NK-92 (cell line): Measurements from ENCODE around the gene ENPP1.
"Not testable (repeated sequence)": the region's sequence is repeated elsewhere in the genome, so short reads cannot be mapped to it uniquely, and the experiment has no call there.

ENCODE experiments used
- DNase-seq: peaks from one replicate; lab custom pipeline; 2025; ENCODE audit not compliant: unreplicated experiment; lab: John Stamatoyannopoulos, UW

ENPP1 gene

DNA sequence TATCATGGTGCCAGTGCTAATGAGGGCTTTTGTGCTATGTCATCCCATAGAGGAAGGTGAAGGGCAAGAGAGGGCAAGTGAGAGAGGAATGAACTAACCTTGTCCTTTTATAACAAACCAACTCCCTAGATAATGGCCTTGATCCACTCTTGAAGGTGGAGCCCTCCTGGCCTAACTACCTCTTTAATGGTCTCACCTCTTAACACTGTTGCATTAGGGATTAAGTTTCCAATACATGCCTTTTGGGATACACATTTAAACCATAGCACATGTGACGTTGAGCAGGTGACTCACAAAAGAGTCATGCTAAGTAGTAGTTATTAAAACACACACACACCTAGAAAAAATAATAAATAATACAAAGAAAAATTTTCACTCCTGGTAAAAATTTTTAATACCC is 106.4 kb downstream of the ENPP1 start:
- DNase-seq, result no peak

- no peak for DNase-seq
Measured at GRCh38 chr6:131914967-131915751, 107.3 kb downstream of the ENPP1 start.

- DNase-seq, result not testable (repeated sequence)
Measured at GRCh38 chr6:131916091-131916796, 108.4 kb downstream of the ENPP1 start.

DNA sequence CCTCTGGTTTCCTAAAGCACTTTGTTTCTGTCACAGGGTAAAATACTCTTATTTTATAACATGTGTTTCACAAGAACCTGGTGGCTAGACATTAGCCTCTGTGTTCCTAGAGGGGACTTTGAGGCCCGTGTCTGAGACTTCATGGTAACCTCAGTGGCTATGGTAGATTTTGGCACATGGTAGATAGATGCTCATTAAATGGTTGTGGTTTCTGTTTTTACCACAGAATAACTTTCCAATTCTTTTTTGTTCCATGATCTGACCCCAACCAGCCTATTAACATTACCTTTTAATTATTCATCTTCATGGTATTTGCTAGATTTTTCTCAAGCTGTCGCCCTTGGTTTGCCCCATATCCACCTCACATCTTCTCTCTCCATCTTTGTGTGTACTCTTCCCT is 109.0 kb downstream of the ENPP1 start:
- no peak for DNase-seq

GRCh38 chr6:131917318-131917717 is 109.5 kb downstream of the ENPP1 start:
- no peak for DNase-seq

DNA sequence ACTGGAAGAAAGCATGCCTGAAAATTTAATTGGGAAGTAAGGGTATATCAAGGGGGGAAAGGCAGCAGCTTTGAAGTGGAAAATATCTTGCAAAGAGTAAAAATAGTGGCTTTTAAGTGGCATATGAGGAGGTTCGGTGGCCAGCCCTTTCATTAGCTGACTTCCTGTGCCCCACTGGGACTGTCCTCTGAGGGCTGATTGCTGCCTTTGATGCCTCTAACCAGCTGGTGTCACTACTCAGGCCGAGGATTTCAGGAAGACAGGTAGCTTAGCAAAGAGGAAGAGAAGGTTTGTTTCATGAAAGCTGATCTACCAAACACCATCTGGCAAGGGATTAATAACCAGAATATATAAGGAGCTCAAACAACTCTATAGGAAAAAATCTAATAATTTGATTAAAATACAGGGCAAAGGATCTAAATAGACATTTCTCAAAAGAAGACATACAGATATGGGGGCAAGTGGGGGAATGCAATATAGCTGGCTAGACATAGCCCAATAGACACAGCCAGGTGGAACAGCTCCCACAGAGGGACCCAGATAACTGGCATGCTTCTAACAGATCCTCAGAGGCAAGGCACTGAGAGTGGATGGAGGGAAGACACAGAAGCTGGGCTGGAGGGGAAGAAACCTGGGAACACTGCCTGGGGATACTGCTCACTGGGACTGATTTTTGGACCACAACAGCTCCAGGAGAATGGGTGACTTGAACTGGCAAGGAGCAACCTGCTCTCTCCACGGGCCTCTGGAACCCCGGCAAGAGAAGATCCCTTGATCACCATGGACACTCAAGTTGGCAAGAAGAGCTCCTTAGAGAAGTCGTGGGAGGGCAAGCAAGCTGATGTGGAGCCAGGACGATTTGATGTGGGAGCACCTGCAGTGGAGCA is 110.2 kb downstream of the ENPP1 start:
- DNase-seq, result no peak

- DNase-seq, result no peak
Measured at GRCh38 chr6:131918650-131919355, 111.0 kb downstream of the ENPP1 start.

GRCh38 chr6:131920656-131921055 is 112.8 kb downstream of the ENPP1 start:
- no peak for DNase-seq

DNA sequence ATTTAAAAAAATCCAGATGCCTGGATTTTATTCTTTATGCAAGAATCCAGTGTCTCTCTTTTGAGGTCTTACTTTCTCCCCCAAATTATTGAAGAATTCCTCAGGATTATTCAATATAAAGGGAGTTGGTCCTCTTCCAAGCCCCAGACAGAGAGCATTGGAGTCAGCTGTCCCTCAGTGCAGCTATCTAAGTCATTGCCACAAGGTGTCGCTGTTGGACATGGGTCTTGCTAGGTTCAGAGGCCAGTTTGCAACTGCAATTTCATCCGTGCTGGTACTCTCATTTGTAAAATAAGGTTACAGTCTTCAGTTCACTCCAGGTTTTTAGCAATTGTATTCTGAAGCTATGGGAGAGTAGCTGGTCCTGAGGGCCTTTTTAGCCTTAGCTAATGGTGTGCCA is 115.5 kb downstream of the ENPP1 start:
- DNase-seq, result no peak

GRCh38 chr6:131924881-131925474 is 117.2 kb downstream of the ENPP1 start:
- no peak for DNase-seq

DNA sequence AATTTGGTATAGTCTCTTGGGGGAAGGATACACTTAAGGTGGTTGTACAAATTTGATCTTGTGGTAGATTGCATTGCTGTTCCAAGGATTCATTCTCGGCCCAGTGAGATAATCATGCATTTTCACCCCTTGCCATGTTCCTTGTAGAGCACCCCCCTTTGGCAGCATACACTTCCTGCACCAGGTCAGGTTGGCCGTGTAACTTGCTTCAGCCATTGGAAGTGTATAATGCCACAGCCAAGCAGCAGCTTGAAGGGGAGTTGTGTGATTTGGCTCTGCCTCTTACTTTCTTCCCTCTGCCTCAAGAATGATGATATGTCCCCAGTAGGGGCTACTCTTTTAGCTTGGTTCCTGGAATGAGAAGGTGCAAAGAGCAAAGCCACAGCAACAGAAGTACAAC is 121.4 kb downstream of the ENPP1 start:
- DNase-seq, result no peak

DNA sequence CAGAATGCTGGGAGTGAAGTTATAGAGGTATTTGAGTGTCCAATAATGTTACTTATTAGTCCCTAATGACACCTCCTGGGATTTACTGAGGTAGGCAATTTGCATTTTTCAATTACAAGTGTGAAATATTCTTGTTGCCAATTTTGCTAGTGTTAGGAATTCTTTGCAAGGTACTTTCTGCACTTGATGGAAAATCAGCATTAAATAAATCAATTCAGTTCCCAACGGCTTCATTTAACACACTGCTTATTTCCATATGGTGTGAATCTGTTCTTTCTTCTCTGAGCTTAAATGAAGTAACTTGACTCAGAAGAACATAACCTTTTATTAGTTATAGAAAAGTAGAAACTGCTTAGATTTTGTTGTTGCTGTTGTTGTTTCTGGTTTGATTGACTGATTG is 122.2 kb downstream of the ENPP1 start:
- no peak for DNase-seq

DNA sequence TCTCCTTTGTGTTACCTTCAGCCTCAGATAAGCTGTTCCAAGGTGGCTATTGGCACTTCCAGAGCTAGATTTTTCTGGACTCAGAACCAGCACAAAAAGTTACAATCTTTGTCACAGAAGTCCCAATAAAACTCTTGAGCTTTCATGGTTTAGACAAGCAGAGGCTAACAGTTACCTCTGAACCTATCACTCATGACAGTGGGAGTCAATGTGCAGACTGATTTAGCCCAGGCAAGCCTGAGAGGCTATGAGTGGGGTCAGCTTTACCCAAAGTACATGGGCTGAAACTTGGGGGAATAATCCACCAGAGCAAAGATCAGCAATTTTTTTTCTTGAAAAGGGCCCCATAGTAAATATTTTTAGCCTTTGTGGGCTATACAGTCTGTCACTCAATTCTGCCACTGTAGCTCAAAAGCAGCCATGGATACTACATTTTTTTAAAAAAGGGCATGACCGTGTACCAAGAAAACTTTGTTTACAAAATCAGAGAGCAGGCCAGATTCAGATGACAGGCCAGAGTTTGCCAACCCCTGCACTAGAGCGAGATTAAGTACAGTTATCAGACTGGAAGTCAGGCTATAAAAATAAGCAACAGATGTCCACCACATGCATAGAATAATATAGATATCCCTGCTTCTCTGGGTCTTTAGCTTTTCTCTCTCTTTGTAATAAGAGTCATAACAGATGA is 123.4 kb downstream of the ENPP1 start:
- no peak for DNase-seq

DNA sequence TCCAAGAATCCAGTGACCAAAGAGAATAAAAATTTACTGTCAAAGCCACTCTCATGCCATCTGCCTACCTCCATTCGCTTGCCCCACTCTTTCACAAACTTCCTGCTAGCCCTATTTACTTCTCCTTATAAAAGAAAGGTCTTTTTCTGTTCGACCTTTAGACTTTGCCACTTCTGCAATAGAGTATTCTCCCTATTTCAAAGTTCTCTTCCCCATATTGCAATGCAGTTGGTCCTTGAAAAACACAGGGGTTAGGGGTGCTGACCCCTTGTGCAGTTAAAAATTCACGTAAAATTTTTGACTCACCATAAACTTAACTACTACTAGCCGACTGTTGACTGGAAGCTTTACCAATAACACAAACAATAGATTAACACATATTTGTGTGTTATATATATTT is 128.3 kb downstream of the ENPP1 start:
- DNase-seq, result no peak

GRCh38 chr6:131937226-131937625 is 129.4 kb downstream of the ENPP1 start:
- DNase-seq, result no peak

GRCh38 chr6:131937703-131938631 is 130.1 kb downstream of the ENPP1 start:
- DNase-seq, result no peak
